Forelimb muscle (tissue), 1 donor: ENCODE measurements around the gene WNT3A. TPM values are rescaled to one million over a fixed set of nuclear protein-coding genes. Genes with fewer than 3 reads are reported as not detected.

Experiments used
- DNase-seq: peaks from one replicate; pipeline ENCODE4 v3.0.0-alpha.2; 2013; ENCODE audit warnings: low read depth
- polyA plus RNA-seq: library from polyadenylated mRNA; unstranded; fragments of 120-200 nt; gene quantifications from one replicate; pipeline ENCODE4 v1.2.1, GENCODE V29; 2013; ENCODE audit not compliant: insufficient read length

The WNT3A gene
- polyA plus RNA-seq, 1 donor: not detected

DNA sequence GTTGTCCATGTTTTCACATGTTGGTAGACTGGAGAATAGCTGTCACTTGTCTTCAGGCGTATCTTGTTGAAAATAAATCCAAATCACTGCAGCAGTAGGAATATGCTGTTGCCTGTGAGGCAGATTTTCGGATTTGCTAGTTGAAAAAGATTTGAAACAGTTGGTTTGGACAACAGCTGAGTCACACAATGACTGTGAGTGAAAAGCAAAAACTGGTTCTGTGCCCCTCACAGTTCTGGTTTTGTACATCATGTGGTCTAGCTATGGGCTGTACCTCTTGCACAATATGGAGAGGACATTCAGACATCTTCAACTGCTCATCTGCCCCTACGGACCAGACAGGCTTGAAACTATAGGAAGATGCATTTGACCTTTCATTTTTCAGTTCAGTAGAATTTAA lies 77.5 kb downstream of the WNT3A start:
- DNase-seq: no peak

DNA sequence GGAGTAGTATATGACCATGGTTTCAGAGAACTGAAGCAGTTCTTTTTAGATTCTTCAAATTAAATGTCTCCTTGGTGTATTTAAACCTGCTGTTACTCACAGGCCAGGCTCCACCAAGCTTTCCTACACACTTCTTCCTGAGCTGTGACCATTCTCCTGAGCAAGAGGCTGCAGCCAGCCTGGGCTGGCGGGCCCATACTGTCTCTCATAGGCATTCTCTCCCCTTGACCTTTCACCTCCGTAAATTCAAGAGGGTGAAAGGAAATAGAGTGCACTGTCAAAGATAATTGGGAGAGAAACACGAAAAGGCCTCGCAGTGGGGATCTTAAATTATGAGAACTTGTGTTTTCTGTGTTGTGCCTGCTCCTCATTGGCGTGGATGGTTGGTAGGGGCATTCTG lies 78.0 kb downstream of the WNT3A start:
- DNase-seq: no peak

DNA sequence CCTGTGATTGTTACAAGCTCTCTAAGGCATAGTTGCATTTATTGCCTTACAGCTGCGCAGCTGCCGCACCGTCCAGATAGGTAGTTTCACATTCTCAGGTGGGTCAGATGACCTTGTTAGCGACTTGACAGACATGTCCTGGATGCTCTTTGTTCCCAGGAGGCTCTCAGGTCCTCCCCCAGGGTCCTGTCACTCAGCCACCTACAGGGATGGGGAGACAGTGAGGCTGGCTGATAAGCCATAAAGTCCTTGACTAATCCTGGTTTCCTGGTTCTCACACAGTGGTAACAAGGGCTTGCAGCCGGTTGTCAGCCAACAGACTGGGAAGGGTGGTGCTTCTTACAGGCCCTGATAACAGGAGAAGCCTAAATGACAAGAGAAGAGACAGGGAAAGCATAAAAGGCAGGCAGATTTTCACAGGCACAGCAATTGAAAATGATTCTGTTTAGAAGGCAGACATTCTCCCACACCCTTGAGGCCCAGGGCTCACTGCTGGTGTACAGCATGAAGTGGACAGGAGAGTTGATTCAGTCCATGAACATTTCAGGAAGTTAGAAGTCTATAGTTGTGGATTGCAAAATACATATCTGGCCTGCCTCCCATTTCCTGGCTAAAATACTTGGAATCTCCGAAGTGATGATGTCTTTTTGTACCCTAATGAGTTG lies 78.6 kb downstream of the WNT3A start:
- DNase-seq: no peak

DNA sequence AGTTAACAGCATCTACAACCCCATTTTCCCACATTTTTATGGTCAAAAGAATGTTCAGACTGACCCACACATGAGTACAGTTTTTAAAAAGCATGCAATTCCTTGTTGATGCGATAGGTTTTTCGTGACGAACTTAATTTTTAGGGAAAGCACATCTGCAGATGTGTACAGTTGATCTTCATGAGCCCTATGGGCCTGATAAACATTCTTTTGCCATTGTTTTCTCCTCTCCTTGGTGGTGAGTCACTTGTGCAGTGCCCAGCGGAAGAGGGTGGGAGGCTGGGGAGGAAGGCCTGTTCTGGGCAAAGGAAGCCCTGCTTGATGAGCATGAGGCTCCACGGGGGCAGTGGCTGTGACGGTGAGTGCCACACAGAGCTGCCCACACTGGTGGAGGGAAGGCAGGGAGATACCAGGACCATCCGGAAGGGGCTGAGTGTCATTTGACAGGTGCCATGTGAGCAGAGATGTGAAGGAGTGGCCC lies 81.0 kb downstream of the WNT3A start:
- DNase-seq: no peak

DNA sequence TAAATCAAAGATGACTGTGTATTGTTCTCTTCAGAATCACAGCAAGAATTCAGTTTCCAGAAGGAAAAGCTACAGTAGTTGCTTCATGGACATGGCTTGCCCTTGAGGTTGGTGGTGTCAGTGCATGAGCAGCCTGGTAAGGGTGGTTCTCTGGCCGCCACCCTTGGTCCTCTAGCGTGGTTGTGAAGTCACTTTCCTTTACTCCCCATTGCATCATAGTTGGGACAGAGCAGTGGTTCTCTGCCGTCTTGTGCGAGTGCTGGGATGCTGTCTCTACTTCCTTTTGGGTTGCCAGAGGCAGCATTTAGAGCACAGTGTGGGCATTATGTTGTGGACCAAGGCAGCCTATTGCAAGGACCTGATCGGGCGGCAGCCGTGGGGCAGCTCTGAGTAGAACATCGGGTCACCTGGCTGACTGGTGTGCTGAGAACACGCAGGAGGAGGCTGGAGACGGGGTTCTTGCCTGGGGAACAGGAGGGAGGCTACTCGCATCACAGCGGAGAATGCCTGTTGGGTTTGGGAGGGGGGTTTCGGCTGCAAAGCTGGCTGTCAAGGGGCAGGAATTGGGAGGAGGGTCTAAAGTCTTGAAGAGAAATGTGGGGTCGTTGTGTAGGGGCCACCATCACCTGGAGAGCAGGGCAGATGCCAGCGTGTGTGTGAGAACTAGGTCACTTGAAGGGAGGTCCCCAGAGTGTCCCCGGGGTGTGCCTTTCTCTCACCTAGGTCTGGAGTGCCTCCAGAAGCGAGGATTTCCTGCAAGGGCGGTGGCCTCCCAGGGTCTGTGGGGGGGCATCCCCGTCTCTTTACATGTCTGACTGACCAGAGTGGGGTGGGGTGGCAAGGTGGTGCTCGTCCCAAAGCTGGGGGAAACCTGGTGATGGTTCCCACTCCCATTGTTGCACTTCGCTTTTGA lies 82.0 kb downstream of the WNT3A start:
- DNase-seq: no peak

DNA sequence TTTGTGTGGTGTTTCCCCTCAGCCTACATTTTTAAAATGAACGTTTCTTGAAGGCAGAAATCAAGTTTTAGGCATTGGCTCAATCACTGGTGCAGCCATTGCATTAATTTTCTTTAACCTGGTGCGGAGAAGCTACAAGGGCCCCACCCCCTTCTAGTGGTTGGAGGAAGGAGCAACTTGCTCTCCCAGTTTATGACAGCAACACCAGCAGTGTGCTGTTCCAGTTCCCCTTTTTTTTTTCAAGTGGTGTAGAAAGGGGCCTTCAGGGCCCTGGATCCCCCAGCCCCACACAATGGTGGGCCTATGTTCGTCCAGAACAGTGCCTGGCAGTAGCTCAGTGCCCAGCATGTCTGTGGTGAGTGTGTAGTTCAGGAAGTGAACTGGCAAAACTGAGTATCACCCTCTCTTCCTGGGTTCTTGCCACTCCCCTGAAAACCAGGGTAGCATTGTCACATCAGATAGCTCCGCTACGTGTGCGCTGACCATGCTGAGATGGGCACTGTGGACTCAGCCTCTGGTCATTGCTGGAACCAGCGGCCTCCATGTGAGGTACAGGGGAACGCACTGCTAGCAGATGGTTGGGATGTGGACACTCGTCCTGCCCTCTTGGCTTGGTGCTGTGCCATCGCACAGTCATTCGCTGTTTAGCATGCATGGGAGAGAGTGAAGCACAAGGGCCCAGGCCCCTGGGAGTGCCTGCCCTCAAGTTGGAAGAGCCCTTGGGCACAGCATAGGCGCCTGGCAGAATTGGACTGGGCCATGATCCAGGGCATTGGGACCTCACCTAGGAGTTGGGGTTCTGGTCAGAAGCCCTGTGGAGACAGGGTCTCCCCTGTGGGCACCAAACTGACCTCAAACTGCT lies 83.0 kb downstream of the WNT3A start:
- no peak for DNase-seq

DNA sequence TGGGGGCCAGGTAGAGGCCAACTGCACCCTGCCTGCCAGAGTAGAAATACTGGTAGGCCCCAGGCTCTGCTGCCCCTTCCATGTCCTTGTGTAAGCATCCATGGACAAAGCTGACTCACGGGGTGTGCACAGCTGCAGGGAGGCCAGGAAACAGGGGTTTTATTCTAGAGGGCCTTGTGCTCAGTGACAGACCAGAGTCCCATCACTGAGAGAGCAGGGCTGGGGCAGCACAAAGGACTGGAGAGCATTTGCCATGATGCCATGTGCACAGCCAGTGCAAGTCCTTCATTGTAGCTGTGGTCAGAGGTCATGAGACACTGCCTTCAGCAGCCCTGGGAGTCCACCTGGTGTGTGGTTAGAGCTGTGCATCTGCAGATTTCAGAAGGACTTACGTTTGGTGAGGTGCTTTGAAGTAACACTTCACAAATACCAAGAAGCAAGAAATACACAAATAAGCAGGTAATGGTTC lies 83.8 kb downstream of the WNT3A start:
- DNase-seq: no peak

DNA sequence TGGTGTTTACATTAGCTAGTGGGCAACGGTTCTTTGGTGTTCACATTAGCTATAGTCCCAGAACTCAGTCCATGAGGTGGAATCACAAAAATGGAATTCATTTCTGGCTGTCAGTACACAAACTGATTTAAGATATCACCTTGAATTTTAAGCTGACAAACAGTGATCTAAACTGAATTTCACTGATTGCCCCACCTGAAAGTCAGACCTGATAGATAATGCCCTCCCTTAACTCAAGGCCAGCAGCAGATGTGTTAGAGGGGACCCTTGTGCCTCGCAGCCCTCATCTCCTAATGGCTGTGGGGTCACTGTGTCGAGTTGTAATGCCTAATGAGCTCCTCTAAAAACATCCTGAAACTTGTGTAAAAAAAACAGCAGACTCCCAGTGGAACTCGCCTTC lies 84.3 kb downstream of the WNT3A start:
- DNase-seq: no peak

DNA sequence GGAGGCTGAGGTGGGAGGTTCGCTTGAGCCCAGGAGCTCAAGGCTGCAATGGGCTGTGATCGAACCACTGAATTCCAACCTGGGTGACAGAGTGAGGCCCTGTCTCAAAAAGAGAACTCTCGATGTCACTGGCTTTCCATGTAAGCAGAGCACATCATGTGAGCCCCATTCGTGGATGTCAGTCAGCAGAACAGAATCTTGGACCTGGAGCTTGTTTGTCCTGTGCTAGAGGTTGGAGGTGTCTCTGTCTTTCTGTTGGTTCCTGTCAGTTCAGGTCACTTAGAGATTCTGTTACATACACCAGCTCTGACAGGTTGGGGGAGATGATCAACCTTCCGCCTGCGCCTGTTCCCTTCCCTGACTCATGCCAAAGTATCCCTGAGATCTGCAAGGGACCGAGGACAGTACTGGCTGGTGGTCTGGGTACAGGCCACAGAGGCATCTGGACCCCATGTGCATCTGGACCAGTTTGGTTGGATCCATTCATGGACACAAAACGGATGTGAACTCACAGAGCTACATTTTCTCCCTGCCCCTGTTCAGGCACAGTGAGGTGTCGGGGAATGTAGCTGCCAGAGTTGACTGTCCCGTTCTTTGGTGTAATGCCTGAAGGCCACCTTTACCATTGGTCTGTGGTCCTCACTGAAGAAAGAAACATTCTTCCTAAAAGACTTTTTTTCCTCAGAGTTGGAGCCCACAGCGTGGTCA lies 85.7 kb downstream of the WNT3A start:
- no peak for DNase-seq

DNA sequence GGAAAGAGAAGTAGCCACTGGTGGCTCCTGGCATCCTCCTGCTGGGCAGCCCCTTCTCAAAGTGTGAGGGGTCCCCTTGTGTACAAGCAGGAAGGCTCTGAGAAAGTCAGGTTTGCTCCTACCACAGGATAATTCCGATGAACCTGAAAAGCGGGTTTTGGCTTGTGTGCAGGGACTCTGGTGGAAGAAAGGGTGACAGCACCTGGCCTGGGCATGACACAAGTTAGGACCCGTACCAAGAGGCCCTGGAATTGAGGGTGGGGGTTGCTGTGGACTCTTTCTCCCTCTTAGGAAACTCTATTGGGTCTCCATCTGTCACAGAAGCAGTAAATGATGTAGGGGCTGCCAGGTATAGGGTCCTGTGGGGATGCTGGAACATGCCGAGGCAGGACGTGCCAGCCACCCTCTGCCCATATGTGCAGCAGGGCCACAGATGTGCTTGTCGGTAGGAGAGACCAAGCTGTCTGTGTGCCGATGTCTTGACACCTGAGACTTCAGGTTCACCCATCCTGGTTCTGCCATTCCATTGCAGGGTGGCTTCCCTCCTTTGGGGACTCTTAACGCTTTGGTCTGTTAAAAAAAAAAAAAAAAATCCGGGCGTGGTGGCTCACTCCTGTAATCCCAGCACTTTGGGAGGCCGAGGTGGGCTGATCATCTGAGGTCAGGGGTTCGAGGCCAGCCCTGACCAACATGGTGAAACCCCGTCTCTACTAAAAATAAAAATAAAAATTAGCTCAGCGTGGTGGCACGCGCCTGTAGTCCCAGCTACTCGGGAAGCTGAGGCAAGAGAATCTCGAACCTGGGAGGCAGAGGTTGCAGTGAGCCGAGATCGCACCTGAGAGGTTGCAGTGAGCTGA lies 86.5 kb downstream of the WNT3A start:
- no peak for DNase-seq

DNA sequence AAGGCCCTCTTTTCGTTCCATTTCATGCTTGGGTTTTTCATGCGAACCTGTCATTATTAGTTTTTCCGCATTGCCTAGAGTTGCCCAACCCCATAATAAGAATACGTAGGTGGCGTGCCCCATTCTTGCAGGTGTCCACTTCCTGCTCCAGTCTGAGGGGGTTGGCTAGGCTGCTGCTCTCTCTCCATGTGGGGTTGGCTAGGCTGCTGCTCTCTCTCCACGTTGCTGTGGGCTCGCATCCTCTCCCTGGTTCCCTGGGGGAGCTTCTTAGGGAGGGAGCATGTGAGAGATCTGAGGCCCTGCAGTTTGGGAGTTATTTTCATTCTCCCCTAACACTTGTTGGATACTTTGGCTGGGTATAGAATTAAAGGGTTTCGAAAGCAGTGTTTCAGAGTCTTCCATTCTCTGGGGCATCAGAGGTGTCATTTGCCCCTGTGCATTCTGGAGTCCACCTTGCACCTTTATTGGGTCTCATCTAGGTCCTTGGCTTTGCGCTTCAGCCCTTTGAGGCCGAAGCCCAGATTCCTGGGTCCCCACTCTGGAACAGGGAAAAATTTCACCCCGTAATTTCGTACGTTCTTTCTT lies 87.7 kb downstream of the WNT3A start:
- no peak for DNase-seq

DNA sequence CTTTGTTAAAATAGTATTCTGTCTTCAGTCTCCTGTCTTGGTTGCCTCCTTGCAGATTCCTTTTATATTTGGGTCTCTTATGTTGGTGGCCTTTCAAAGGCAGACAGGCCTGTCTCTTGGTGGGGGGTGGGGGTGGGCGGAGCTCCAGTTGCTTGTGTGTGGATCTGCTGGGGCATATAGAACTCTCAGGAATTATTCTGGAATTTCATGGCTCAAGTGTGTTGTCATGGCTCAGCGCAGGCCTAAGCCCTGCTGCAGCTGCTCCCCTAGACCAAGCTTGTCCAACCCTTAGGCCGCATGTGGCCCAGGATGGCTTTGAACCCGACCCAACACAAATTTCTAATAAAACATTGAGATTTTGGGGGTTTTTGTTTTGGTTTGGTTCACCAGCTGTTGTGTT lies 88.4 kb downstream of the WNT3A start:
- DNase-seq: no peak

DNA sequence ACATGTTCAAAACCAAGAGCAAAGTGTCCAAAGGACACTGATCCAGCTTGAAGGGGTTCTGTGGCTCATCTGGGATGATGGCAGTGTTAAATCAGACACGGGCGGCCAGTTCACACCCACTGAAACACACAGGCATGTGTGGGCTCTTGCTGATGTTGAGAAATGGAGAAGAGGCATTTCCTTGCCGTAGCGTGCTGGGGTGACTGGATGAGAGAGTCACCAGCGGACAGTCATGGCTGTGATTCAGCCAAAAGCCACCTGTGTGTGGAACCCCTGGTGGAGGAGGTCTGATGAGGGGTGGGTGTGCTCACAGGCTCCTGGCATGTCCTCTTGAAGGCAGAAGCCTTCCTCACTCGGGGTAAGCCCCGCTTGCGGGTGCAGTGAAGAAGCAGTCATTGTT lies 89.1 kb downstream of the WNT3A start:
- DNase-seq: no peak

DNA sequence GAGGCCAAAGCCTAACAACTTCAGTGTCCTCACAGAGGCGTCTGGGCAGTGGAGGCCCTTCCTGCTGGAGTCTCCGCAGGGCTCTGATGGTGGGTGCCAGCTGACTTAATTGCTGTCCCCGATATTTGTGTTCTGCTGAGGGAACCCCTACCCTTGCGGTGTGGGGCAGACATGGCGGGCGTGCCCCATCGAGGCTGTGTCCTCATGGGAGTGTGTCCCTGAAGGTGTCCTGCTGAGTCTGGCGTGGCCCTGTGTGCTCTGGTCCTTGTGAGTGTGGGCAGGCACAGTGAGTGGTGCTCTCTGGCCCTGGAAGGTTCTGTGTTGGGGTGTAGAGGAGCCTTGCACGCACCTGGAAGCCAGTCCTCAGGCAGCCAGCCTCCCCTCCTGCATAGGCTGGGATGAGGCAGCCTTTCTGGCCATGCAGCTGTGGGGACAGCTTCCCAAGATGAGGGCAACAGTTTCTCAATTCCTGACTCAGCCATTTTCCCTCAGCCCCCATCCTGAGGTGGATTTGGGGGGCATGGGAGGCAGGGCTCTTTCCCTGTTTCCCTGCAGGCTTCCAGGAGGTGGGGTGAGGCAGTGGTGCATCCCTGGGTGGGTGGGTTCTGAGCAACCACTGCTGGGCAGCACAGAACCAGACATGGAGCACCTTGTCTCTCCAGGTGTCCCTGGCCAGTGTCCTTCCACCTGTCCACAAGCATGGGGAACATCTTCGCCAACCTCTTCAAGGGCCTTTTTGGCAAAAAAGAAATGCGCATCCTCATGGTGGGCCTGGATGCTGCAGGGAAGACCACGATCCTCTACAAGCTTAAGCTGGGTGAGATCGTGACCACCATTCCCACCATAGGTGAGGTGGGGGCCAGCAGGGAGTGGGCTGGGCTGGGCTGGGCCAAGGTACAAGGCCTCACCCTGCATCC lies 89.9 kb downstream of the WNT3A start:
- DNase-seq: no peak

DNA sequence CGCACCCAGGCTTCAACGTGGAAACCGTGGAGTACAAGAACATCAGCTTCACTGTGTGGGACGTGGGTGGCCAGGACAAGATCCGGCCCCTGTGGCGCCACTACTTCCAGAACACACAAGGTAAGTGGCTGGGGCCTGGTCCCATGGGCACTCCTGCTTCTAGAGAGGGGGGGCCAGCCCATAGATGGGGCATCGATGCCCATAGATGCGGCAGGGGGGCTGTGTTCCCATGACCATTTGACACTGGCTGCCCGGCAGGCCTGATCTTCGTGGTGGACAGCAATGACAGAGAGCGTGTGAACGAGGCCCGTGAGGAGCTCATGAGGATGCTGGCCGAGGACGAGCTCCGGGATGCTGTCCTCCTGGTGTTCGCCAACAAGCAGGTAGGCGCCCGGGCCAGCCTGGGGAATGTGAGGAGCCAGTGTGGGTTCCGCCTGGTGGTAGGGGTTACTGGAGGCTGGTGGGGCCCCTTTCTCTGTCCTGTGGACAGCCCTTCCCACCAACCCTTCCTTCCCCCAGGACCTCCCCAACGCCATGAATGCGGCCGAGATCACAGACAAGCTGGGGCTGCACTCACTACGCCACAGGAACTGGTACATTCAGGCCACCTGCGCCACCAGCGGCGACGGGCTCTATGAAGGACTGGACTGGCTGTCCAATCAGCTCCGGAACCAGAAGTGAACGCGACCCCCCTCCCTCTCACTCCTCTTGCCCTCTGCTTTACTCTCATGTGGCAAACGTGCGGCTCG lies 90.7 kb downstream of the WNT3A start:
- no peak for DNase-seq

DNA sequence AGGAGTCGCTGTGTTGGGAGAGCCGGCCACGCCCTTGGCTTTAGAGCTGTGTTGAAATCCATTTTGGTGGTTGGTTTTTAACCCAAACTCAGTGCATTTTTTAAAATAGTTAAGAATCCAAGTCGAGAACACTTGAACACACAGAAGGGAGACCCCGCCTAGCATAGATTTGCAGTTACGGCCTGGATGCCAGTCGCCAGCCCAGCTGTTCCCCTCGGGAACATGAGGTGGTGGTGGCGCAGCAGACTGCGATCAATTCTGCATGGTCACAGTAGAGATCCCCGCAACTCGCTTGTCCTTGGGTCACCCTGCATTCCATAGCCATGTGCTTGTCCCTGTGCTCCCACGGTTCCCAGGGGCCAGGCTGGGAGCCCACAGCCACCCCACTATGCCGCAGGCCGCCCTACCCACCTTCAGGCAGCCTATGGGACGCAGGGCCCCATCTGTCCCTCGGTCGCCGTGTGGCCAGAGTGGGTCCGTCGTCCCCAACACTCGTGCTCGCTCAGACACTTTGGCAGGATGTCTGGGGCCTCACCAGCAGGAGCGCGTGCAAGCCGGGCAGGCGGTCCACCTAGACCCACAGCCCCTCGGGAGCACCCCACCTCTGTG lies 91.6 kb downstream of the WNT3A start:
- no peak for DNase-seq

DNA sequence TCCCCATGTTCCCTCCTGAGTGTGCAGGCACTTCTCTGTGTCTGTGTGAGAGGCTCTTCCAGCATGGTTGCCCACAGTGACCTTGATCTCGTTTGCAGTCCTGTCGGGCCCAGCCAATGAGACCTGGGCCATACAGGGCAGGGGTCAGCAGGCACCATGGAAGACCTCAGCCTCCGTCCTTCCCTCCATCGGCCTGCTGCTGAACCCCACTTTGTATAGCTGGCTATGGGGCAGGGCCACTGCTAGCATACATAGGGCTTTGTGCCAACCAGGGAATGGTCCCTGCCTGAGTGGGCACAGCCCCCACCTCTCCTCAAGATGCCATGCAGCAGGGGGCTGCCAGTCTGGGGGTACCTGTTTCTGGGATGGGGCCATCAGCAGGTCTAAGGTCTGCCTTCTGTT lies 92.5 kb downstream of the WNT3A start:
- no peak for DNase-seq
